Activated naive CD4-positive, alpha-beta T cell treated with anti-CD3 and anti-CD28 coated beads for 36 hours (primary cell): Measurements from ENCODE around the gene SLC7A14. TPM values are rescaled to one million over a fixed set of nuclear protein-coding genes. Genes with fewer than 3 reads are reported as not detected.

Experiments used
- CTCF ChIA-PET: fragments of 350-600 bp; sonication (Branson Sonifier 250); formaldehyde crosslinking; loops from one replicate; lab custom pipeline; 2021; ENCODE audit warnings: antibody characterized with exemption; lab: Charles Lee
- DNase-seq: peaks from one replicate; pipeline ENCODE4 v3.0.0-alpha.2; 2020
- H3K27ac Mint-ChIP-seq: one replicate; pipeline ENCODE4 v1.8.0; 2021; ENCODE audit warnings: mild to moderate bottlenecking, mixed read lengths
- H3K27me3 Mint-ChIP-seq: one replicate; pipeline ENCODE4 v1.8.0; 2021; ENCODE audit warnings: low read depth, mixed read lengths
- H3K36me3 Mint-ChIP-seq: one replicate; pipeline ENCODE4 v1.8.0; 2021; ENCODE audit warnings: low read depth, mixed read lengths
- H3K4me1 Mint-ChIP-seq: one replicate; pipeline ENCODE4 v1.8.0; 2021; ENCODE audit warnings: low read depth, mixed read lengths
- H3K4me3 Mint-ChIP-seq: one replicate; pipeline ENCODE4 v1.8.0; 2021; ENCODE audit warnings: mild to moderate bottlenecking, moderate library complexity, mixed read lengths
- H3K9me3 Mint-ChIP-seq: one replicate; pipeline ENCODE4 v1.8.0; 2021; ENCODE audit warnings: mixed read lengths
- intact Hi-C: fragments of 100-400 bp; cut with micrococcal nuclease; formaldehyde crosslinking; loops from one replicate; pipeline ENCODE4 v1.15.1; 2023
- total RNA-seq, 2 experiments: library from RNA; stranded (reverse); gene quantifications; one replicate each; pipeline ENCODE4 v1.2.3, GENCODE V29; 2021

The SLC7A14 gene
- total RNA-seq, 2 experiments from 2014 or later, result not detected

GRCh38 chr3:170558427-170558826 lies 27.4 kb downstream of the SLC7A14 start:
- Mint-ChIP-seq H3K36me3 (no peaks in the 10 kb centered on the region), H3K27me3 (peaks cover 17% of the 10 kb centered on the region), H3K9me3 (no peaks in the 10 kb centered on the region), H3K27ac (no peak overlapping the region), H3K4me1 (no peaks in the 10 kb centered on the region), H3K4me3 (no peak overlapping the region)
- DNase-seq, result no peak
- CTCF ChIA-PET, result no interaction called here
- intact Hi-C loops, result no loop called here

- Mint-ChIP-seq H3K36me3 (no peaks in the 10 kb centered on the region), H3K4me1 (no peaks in the 10 kb centered on the region), H3K27me3 (peaks cover 22% of the 10 kb centered on the region), H3K4me3 (no peak overlapping the region), H3K9me3 (no peaks in the 10 kb centered on the region), H3K27ac (no peak overlapping the region)
- intact Hi-C loops, result no loop called here
- no peak for DNase-seq
- CTCF ChIA-PET, result no interaction called here
These were observed 30.5 kb downstream of the SLC7A14 start for GRCh38 chr3:170555329-170555728.

GRCh38 chr3:170553788-170554757 lies 31.8 kb downstream of the SLC7A14 start:
- no peak overlapping the region for H3K4me3 Mint-ChIP-seq
- H3K36me3 Mint-ChIP-seq, result no peaks in the 10 kb centered on the region
- H3K4me1 Mint-ChIP-seq, result no peaks in the 10 kb centered on the region
- CTCF ChIA-PET, result interaction anchor here (0.5 to 1.3 kb wide), 2 partner anchors 31 to 258 kb away, joined by 3 to 5 read pairs; no protein-coding TSS in a partner anchor
- no peak overlapping the region for H3K27ac Mint-ChIP-seq
- peaks cover 25% of the 10 kb centered on the region for H3K27me3 Mint-ChIP-seq
- DNase-seq, result no peak
- H3K9me3 Mint-ChIP-seq, result no peaks in the 10 kb centered on the region
- intact Hi-C loops, result no loop called here

GRCh38 chr3:170551252-170551651 lies 34.6 kb downstream of the SLC7A14 start:
- DNase-seq, result no peak
- H3K27me3 Mint-ChIP-seq, result peaks cover 23% of the 10 kb centered on the region
- CTCF ChIA-PET, result no interaction called here
- intact Hi-C loops, result no loop called here
- H3K36me3 Mint-ChIP-seq, result no peaks in the 10 kb centered on the region
- H3K9me3 Mint-ChIP-seq, result no peaks in the 10 kb centered on the region
- no peak overlapping the region for H3K27ac Mint-ChIP-seq
- H3K4me3 Mint-ChIP-seq, result no peak overlapping the region
- H3K4me1 Mint-ChIP-seq, result no peaks in the 10 kb centered on the region

- intact Hi-C loops, result no loop called here
- Mint-ChIP-seq H3K27ac (no peak overlapping the region), H3K36me3 (no peaks in the 10 kb centered on the region), H3K4me1 (no peaks in the 10 kb centered on the region), H3K27me3 (peaks cover 19% of the 10 kb centered on the region), H3K4me3 (no peak overlapping the region), H3K9me3 (no peaks in the 10 kb centered on the region)
- CTCF ChIA-PET, result no interaction called here
- no peak for DNase-seq
These were observed 43.2 kb downstream of the SLC7A14 start for GRCh38 chr3:170542704-170543103.

- Mint-ChIP-seq H3K4me1 (no peaks in the 10 kb centered on the region), H3K9me3 (no peaks in the 10 kb centered on the region), H3K4me3 (no peak overlapping the region), H3K27ac (no peak overlapping the region), H3K27me3 (peaks cover 23% of the 10 kb centered on the region), H3K36me3 (no peaks in the 10 kb centered on the region)
- intact Hi-C loops, result no loop called here
- CTCF ChIA-PET, result interaction anchor here (0.7 kb wide), 1 partner anchor 364 kb away, joined by 7 read pairs; no protein-coding TSS in a partner anchor
- no peak for DNase-seq
These were observed 46.0 kb downstream of the SLC7A14 start for GRCh38 chr3:170539897-170540296.

- H3K4me3 Mint-ChIP-seq, result no peak overlapping the region
- peaks cover 15% of the 10 kb centered on the region for H3K27me3 Mint-ChIP-seq
- intact Hi-C loops, result no loop called here
- no peak for DNase-seq
- H3K27ac Mint-ChIP-seq, result no peak overlapping the region
- H3K4me1 Mint-ChIP-seq, result no peaks in the 10 kb centered on the region
- H3K36me3 Mint-ChIP-seq, result no peaks in the 10 kb centered on the region
- CTCF ChIA-PET, result interaction anchor here (0.6 kb wide), 1 partner anchor 126 kb away, joined by 3 read pairs; no protein-coding TSS in a partner anchor
- no peaks in the 10 kb centered on the region for H3K9me3 Mint-ChIP-seq
These were observed 49.2 kb downstream of the SLC7A14 start for GRCh38 chr3:170536712-170537111.

GRCh38 chr3:170534227-170534626 lies 51.6 kb downstream of the SLC7A14 start:
- Mint-ChIP-seq H3K27me3 (peaks cover 9% of the 10 kb centered on the region), H3K36me3 (no peaks in the 10 kb centered on the region), H3K27ac (no peak overlapping the region), H3K4me1 (no peaks in the 10 kb centered on the region), H3K4me3 (no peak overlapping the region), H3K9me3 (no peaks in the 10 kb centered on the region)
- CTCF ChIA-PET, result no interaction called here
- DNase-seq, result no peak
- intact Hi-C loops, result no loop called here

- H3K4me3 Mint-ChIP-seq, result no peak overlapping the region
- no peak for DNase-seq
- H3K27me3 Mint-ChIP-seq, result peaks cover 7% of the 10 kb centered on the region
- H3K36me3 Mint-ChIP-seq, result no peaks in the 10 kb centered on the region
- CTCF ChIA-PET, result interaction anchor here (0.7 kb wide), 1 partner anchor 92 kb away, joined by 3 read pairs; no protein-coding TSS in a partner anchor
- intact Hi-C loops, result no loop called here
- no peak overlapping the region for H3K27ac Mint-ChIP-seq
- H3K9me3 Mint-ChIP-seq, result no peaks in the 10 kb centered on the region
- no peaks in the 10 kb centered on the region for H3K4me1 Mint-ChIP-seq
These were observed 53.3 kb downstream of the SLC7A14 start for GRCh38 chr3:170532573-170532972.

GRCh38 chr3:170531657-170532335 lies 54.1 kb downstream of the SLC7A14 start:
- H3K27ac Mint-ChIP-seq, result no peak overlapping the region
- intact Hi-C loops, result no loop called here
- no peaks in the 10 kb centered on the region for H3K36me3 Mint-ChIP-seq
- H3K27me3 Mint-ChIP-seq, result peaks cover 2% of the 10 kb centered on the region
- no peak for DNase-seq
- H3K4me1 Mint-ChIP-seq, result no peaks in the 10 kb centered on the region
- no peak overlapping the region for H3K4me3 Mint-ChIP-seq
- CTCF ChIA-PET, result no interaction called here
- no peaks in the 10 kb centered on the region for H3K9me3 Mint-ChIP-seq

- H3K36me3 Mint-ChIP-seq, result no peaks in the 10 kb centered on the region
- H3K4me3 Mint-ChIP-seq, result no peak overlapping the region
- CTCF ChIA-PET, result no interaction called here
- no peaks in the 10 kb centered on the region for H3K9me3 Mint-ChIP-seq
- intact Hi-C loops, result no loop called here
- no peak for DNase-seq
- no peak overlapping the region for H3K27ac Mint-ChIP-seq
- no peaks in the 10 kb centered on the region for H3K4me1 Mint-ChIP-seq
- peaks cover 2% of the 10 kb centered on the region for H3K27me3 Mint-ChIP-seq
These were observed 54.8 kb downstream of the SLC7A14 start for GRCh38 chr3:170531054-170531453.

GRCh38 chr3:170529912-170530311 lies 56.0 kb downstream of the SLC7A14 start:
- H3K9me3 Mint-ChIP-seq, result no peaks in the 10 kb centered on the region
- no peaks in the 10 kb centered on the region for H3K36me3 Mint-ChIP-seq
- DNase-seq, result no peak
- no peaks in the 10 kb centered on the region for H3K27me3 Mint-ChIP-seq
- no peak overlapping the region for H3K27ac Mint-ChIP-seq
- no peak overlapping the region for H3K4me3 Mint-ChIP-seq
- H3K4me1 Mint-ChIP-seq, result no peaks in the 10 kb centered on the region
- CTCF ChIA-PET, result no interaction called here
- intact Hi-C loops, result no loop called here
